Daoy (cell line): ENCODE data around the gene PPP6R2. TPM values are rescaled to one million over a fixed set of nuclear protein-coding genes. Genes with fewer than 3 reads are reported as not detected.
"Not testable (repeated sequence)": the region's sequence is repeated elsewhere in the genome, so short reads cannot be mapped to it uniquely, and the experiment has no call there.

Experiments
- DNase-seq: peaks from one replicate; pipeline ENCODE4 v3.0.0-alpha.2; 2015; ENCODE audit warnings: low read depth
- total RNA-seq: library from RNA; depleted of rRNA; stranded (reverse); fragments of >200 nt; shearing (Covaris generic); gene quantifications from 2 replicates; pipeline ENCODE4 v1.2.3, GENCODE V29; 2014

The PPP6R2 gene
- total RNA-seq, 1 experiment from 2014 or later, result 39.1 TPM

- DNase-seq, result no peak
Observed at GRCh38 chr22:50317178-50317577, 25.9 kb upstream of the PPP6R2 start.

GRCh38 chr22:50317674-50318073 lies 25.5 kb upstream of the PPP6R2 start:
- DNase-seq, result no peak

- no peak for DNase-seq
Observed at GRCh38 chr22:50318356-50318697, 24.8 kb upstream of the PPP6R2 start.

- DNase-seq, result no peak
Observed at GRCh38 chr22:50318698-50319411, 24.3 kb upstream of the PPP6R2 start.

- DNase-seq, result no peak
Observed at GRCh38 chr22:50319503-50319951, 23.6 kb upstream of the PPP6R2 start.

GRCh38 chr22:50320116-50320515 lies 23.0 kb upstream of the PPP6R2 start:
- DNase-seq, result no peak

GRCh38 chr22:50320671-50321325 lies 22.3 kb upstream of the PPP6R2 start:
- DNase-seq, result no peak

- not testable (repeated sequence) for DNase-seq
Observed at GRCh38 chr22:50322382-50323104, 20.6 kb upstream of the PPP6R2 start.

GRCh38 chr22:50323900-50324299 lies 19.2 kb upstream of the PPP6R2 start:
- DNase-seq, result no peak

- DNase-seq, result no peak
Observed at GRCh38 chr22:50325444-50326224, 17.5 kb upstream of the PPP6R2 start.

- DNase-seq, result no peak
Observed at GRCh38 chr22:50326225-50326955, 16.7 kb upstream of the PPP6R2 start.

GRCh38 chr22:50326956-50327710 lies 16.0 kb upstream of the PPP6R2 start, which contains the start of gene DENND6B:
Gene DENND6B (minus strand): TSS chr22:50327012. CDS start chr22:50326988, 24 bp downstream.
- peak; percentile 86 for DNase-seq

- DNase-seq, result no peak
Observed at GRCh38 chr22:50327711-50328019, 15.5 kb upstream of the PPP6R2 start.

GRCh38 chr22:50329236-50329635 lies 13.9 kb upstream of the PPP6R2 start:
- peak; percentile 57 for DNase-seq

- DNase-seq, result not testable (repeated sequence)
Observed at GRCh38 chr22:50334433-50334832, 8.7 kb upstream of the PPP6R2 start.

- DNase-seq, result no peak
Observed at GRCh38 chr22:50337262-50338041, 5.7 kb upstream of the PPP6R2 start.

- DNase-seq, result no peak
Observed at GRCh38 chr22:50338042-50338573, 5.0 kb upstream of the PPP6R2 start.

GRCh38 chr22:50338860-50339462 lies 4.2 kb upstream of the PPP6R2 start:
- no peak for DNase-seq
